A549 (cell line): ENCODE results near the gene SETBP1.

ENCODE experiments used
- CTCF ChIP-seq: fragments of >200 bp; sonication (Bioruptor Twin); formaldehyde crosslinking; IDR thresholded peaks from 3 replicates; pipeline ENCODE4 v1.5.1; 2016
- EP300 ChIP-seq, 2 experiments: fragments of >200 bp; sonication (Bioruptor Twin); formaldehyde crosslinking; IDR thresholded peaks; 2 replicates in 1 of 2; 3 replicates in 1 of 2; pipeline ENCODE4 v1.6.1; 2016 to 2017
- POLR2A ChIP-seq: IDR thresholded peaks from 2 replicates; pipeline ENCODE4 v1.6.1; 2012; ENCODE audit warnings: mild to moderate bottlenecking, low read length
- USF2 ChIP-seq: fragments of 450-650 bp; IDR thresholded peaks from 2 replicates; pipeline ENCODE4 v1.6.1; 2014; ENCODE audit warnings: antibody characterized with exemption

DNA sequence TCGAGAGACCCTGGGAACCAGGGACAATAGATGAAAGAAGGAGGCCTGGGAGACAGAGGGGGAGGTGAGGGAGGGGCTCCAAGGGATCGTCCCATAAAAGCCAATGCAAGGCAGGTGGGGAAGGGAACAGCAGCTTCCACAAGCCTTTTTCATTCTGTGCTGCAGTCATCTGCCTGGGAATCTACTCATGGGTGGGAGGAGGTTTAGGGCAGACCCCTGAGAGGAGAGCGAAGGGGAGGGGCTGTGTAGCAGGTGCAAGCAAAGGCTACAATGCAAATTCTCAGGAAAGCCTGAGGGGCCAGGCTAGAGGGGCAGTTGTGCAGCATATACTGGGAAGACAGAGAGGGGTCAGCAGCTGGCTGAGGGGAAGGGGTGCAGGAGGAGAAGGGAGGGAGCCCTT, 135.4 kb downstream of the SETBP1 start:
- TF ChIP-seq CTCF (no peak), EP300 (IDR thresholded peaks at IDR 0.05) (no peak), USF2 (no peak), POLR2A (no peak)
